ENCODE data around the gene ZBTB17.
"Not testable (repeated sequence)": the region's sequence is repeated elsewhere in the genome, so short reads cannot be mapped to it uniquely, and the experiment has no call there.

ZBTB17 gene

GRCh38 chr1:15985611-15986297 is 9.9 kb upstream of the ZBTB17 start:
- DNase-seq = no peak

- no peak for DNase-seq
These were observed 7.4 kb upstream of the ZBTB17 start for GRCh38 chr1:15983275-15983674.

- DNase-seq = no peak
These were observed 5.8 kb upstream of the ZBTB17 start for GRCh38 chr1:15981679-15982078.

GRCh38 chr1:15977947-15978346 is 2.0 kb upstream of the ZBTB17 start:
- not testable (repeated sequence) for DNase-seq

GRCh38 chr1:15975358-15975804 is 520 bp downstream of the ZBTB17 start:
- no peak for DNase-seq

GRCh38 chr1:15974855-15975254 is 1.0 kb downstream of the ZBTB17 start:
- no peak for DNase-seq

GRCh38 chr1:15973772-15974171 is 2.1 kb downstream of the ZBTB17 start:
- DNase-seq = no peak

- no peak for DNase-seq
These were observed 3.5 kb downstream of the ZBTB17 start for GRCh38 chr1:15972409-15972808.

GRCh38 chr1:15970911-15971310 is 5.0 kb downstream of the ZBTB17 start:
- no peak for DNase-seq

- no peak for DNase-seq
These were observed 6.5 kb downstream of the ZBTB17 start for GRCh38 chr1:15969321-15969880.

GRCh38 chr1:15968172-15968571 is 7.7 kb downstream of the ZBTB17 start:
- DNase-seq = no peak

- DNase-seq = no peak
These were observed 9.0 kb downstream of the ZBTB17 start for GRCh38 chr1:15966956-15967344.

- no peak for DNase-seq
These were observed 9.6 kb downstream of the ZBTB17 start for GRCh38 chr1:15966081-15966955.

GRCh38 chr1:15965228-15965767 is 10.6 kb downstream of the ZBTB17 start:
- DNase-seq = no peak

GRCh38 chr1:15963968-15964648 is 11.8 kb downstream of the ZBTB17 start:
- no peak for DNase-seq

- DNase-seq = no peak
These were observed 12.4 kb downstream of the ZBTB17 start for GRCh38 chr1:15963363-15963967.

- no peak for DNase-seq
These were observed 13.1 kb downstream of the ZBTB17 start for GRCh38 chr1:15962671-15963362.

- no peak for DNase-seq
These were observed 13.7 kb downstream of the ZBTB17 start for GRCh38 chr1:15962176-15962575.

GRCh38 chr1:15961492-15961891 is 14.4 kb downstream of the ZBTB17 start:
- no peak for DNase-seq

GRCh38 chr1:15960808-15961207 is 15.1 kb downstream of the ZBTB17 start:
- DNase-seq = no peak

- no peak for DNase-seq
These were observed 16.0 kb downstream of the ZBTB17 start for GRCh38 chr1:15959827-15960446.
